Fibroblast of skin of scalp (primary cell): ENCODE results near the gene MATN1.
"Not testable (repeated sequence)": the region's sequence is repeated elsewhere in the genome, so short reads cannot be mapped to it uniquely, and the experiment has no call there.

ENCODE experiments used
- DNase-seq: peaks from one replicate; pipeline ENCODE4 v3.0.0-alpha.2; 2013

Gene MATN1

DNA sequence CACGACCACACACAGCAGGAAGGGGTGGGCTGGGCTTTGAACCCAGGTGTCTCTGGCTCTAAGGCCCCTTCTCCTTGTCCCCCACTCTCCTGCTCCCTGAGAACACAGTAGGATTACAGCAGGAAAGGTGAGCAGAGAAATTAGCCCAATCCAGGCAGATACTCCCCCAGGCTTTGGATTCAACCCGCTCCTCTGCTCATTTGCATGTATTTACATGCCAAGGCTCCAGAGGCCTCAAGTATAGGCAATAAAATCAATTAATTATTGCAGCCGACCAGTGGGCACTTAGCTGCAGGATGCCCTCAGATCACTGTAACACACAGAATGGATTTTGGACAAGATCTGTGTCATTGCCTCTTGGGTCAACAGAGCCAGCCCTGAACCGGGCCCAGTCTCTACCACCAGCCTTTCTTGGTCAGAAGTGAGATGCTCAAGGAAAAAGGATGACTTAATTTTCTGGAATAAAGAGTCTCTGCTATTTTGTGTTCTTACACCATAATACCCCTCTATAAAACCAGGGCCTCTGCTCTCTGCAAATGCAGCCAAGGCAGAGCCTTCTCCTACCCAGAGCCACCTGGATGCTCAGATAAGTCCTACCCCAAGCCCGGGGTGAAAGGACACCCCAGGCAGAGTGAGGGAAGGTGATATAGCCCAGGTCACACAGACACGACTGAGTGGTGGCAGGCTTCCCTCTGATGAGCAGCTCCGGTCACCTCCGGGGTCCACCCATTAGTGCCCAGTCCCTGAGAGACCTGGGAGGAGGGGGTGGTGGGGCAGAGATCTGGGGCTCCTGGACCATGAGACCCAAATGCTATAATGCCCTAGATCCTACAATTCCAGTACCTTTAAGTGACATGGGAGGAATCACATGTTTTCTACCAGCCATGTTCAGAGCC is 28.9 kb downstream of the MATN1 start:
- no peak for DNase-seq

DNA sequence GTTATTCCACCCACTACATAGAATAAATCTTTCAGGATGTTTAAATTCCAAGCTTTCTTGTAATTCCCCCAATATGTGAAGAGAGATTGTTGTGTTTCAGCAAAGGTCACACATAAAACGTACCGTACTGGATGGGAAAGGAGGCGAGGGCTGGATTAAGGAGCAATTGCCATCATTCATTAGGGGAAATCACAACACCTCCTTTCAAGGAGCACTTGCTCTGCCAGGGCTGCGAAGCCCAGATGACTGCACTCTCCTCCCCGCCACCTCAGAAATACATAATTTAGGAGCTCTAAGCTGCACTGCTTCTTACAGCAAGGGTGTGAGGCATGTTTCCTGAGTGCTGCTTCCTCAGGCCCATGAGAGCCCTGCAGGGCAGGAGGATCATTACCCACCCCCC is 29.6 kb downstream of the MATN1 start:
- no peak for DNase-seq

DNA sequence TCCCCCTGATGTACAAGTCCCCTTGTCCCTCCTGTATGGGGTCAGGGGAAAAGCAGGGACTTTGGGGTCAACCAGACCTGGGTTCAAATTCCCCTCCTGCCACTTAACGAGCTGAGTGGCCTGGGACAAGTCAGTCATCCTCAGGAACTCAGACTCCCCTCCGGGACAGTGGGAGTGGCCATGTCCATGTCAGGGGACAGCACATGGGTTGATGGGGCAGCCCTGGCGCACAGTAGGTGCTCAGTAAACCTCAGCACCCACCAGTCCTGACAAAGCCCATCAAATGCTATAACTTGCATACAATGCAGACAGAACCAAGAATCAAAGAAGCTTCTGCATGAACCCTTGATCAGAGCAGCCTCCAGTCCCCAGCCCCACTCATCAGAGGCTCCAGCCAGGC is 30.0 kb downstream of the MATN1 start:
- no peak for DNase-seq

DNA sequence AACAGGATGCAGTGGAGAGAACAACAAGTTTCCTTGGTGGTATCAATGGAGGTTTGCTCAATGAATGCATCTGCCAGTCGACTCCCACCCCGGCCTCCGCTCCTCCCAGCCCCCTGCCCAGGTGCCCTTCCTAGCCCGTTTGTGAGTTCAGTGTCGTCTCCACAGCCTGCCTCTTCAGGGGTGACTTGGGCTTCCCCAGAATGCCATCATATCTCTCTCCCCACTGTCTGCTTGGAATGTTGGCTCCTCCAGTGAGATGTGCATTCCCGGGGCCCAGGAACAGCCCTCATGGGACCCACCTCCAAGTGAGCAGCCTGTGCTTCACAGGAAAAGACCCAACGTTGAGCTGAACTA is 30.5 kb downstream of the MATN1 start:
- DNase-seq = no peak

DNA sequence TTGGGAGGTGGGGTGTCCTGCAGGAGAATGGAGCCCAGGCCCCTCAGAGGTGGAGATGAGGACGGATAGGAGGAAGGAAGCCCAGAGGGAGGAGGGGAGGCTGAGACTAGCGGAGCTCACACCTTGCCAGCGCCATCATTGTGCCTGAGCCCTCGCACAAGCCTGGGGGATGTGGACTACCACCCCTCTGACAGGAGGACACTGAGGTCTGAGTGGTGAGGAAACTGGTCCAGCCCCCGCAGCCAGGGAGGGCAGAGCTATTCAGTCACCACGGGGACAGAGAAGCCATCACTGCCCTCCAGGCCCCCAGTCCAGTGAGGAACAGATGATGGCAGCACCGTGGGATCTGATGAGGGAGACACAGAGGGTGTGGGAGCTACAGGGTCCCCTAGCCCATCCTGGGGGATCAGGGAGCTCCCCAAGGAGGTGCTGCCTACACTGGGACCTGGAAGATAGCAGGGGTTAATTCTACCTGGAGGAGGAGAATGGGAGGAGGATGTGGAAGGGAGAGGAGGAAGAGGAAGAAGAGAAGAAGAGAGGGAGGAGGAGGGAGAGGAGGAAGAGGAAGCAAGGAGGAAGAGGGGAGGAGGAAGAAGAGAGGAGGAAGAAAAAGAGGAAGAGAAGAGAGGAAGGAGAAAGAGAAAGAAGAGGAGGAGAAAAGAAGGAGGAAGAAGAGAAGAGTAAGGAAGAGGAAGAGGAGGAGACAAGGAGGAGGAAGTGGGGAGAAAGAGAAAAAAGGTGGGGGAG is 31.0 kb downstream of the MATN1 start:
- no peak for DNase-seq

DNA sequence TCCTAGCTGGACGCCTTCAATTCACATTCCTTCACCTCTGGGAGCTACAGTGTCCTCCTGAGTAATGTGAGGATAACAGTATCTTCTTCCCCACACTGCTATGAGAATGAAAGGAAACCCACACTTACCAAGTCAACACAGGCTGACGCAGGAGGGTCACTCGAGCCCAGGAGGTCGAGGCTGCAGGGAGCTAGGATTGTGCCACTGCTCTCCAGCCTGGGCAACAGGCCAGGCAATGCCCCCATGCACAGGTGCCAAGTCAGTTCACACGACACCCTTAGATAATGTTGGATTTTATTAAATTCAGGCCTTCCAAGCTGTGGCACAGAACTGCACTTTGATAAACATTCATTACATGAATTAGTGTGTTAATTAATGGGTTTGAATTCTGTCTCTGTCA is 31.9 kb downstream of the MATN1 start:
- DNase-seq = no peak

DNA sequence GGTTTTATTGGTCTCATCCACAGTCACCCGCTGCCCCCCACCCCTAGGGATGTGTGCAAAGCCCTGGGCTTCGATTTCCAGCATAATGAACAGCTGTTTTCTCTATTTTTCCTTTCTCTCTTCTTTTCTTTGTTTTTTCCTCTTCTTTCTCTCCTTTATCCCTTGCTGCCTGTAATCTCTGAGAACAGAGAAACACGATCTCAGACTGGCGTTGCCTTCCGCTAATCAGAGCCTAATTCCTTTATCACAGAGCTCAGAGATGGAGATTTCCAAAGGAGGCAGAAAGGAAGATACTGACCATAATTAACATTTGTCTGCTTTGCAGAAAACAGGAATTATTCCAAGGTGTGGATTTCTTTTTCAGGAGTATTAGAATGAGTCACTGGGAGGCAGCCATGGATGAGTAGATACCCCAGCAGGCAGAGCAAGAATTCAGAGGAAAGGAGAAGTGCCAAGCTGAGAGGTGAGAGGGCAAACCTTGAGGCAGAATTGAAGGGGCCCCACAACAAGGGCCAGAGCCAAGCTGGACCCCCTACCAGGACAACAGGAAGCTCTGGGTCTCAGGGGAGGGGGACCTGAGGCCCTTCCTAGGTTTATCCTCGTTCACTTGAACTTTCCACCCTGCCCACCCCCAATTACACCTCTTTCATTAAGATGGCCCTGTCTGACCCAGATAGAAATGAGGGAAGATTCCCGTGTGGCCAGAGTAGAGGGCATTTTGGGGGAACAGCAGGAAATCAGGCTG is 33.3 kb downstream of the MATN1 start:
- no peak for DNase-seq

DNA sequence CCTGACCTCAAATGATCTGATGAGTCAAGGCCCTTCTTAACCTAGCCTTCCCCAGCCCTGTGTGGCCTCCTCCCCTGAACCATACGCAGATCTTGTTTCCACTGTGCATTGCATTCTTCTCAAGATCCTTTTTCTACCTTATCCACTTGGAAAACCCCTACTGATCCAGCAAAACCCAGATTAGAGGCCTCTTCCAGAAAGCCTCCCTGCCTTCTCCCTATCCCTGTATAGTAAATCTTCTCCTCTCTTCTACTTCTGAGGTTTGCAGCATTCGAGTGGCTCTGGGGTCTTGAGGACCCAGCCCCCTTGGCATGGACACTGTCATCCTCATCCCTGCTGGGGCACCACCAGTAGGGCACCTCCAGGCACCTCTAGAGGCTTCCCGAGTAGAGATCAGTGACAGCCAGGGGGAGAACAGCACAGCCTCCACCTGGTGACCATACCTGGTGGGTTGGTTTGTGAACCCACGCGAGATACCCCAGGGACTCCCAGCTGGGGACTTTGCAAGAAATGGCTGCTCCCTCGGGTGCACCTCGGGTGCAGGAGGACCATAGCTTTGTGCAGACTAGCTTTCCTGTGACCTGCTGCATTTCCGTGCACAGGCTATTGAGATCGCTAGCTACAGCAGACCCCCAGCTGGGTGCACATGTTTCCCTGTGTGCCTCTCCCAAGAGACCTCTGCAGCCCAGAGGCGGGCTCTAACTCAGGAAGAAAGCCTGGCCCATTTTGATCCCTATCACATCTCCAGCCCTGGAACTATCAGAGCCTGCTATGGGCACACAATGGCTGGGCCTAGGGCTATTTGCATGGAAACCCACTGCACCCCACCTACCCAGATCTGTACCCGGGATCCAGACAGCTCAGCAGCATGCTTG is 34.2 kb downstream of the MATN1 start:
- DNase-seq = no peak

DNA sequence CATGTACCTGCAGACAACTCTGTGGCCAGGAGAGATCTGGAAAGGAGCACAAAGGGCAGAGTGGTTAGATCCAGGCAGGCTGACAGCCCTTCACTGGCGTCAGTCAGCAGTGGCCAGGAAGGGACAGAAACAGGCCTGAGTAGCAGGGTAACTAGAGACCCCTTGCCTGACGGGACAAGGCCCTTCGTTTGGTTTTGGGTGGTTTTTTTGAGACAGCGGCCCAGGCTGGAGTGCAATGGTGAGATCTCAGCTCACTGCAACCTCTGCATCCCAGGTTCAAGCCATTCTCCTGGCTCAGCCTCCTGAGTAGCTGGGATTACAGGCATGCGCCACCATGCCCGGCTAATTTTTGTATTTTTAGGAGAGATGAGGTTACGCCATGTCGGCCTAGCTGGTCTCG is 34.9 kb downstream of the MATN1 start:
- DNase-seq = not testable (repeated sequence)

DNA sequence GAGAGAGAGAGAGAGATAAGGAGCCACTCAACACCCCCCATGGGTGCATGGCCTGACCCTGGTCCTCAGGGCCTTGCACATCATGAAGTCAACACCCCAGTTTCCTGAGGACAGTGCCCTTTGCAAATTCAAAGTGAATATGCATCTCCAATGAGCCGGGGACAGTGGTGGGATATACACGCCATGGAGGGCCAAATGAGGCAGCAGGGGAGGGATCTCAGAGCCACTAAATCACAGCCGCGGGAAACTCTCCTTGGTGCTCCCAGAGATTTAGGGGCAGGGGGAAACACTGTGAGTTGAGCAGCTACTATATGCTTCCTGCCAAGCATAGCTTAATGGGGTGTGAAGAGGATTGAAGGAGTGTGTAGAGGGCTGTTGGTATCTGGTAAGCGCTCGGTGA is 35.5 kb downstream of the MATN1 start:
- no peak for DNase-seq

DNA sequence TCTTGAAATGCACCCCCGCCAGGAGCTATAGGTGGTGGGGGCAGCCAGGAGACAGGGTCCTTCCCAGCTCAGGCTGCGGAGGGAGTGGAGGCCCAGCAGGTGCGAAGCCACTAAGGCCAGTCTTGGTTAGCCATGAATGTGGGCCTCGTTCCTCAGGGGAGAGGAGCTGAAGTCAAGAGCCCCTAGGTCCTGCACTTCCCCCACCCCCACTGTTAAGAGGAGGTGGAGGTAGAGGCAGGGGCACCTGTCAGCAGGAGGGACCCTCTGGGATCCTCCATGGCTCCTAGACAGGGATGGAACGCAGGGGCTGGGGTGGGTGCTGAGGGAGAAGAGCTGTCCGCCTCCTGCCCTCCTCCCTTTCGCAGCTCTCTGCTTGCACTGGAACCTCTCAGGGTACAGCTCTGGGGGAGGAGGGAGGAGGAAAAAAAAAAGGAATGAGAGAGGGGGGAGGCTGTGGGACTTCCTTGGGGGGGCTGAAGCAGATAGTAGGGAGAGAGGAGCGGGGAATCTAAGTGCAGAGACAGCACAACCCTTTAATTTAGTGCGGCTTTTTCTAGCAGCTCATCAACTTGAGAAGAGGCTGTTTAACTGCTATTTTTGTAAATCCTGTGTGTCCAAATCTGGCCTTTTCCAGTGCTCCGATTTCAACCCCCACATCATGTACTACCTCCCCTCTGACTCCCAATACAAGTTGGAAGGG is 37.0 kb downstream of the MATN1 start:
- DNase-seq = no peak

DNA sequence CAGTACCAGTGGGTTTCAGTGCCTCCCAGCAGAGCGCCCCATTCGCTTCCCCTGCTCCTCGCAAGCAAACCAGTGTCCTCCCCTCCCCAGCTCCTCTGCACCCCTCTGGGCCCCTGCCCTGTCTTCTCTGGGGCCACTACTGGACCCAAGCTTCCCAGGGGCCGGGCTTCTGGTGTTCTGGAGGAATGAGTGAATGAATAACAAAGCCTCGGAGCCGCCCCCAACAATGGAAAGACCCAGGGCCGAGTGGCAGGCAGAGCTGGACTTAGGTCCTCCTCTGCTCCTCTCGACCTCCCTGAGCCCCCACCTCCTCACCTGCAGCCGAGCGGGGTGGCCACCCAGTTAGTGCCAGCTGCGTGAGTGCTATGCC is 37.6 kb downstream of the MATN1 start:
- no peak for DNase-seq

DNA sequence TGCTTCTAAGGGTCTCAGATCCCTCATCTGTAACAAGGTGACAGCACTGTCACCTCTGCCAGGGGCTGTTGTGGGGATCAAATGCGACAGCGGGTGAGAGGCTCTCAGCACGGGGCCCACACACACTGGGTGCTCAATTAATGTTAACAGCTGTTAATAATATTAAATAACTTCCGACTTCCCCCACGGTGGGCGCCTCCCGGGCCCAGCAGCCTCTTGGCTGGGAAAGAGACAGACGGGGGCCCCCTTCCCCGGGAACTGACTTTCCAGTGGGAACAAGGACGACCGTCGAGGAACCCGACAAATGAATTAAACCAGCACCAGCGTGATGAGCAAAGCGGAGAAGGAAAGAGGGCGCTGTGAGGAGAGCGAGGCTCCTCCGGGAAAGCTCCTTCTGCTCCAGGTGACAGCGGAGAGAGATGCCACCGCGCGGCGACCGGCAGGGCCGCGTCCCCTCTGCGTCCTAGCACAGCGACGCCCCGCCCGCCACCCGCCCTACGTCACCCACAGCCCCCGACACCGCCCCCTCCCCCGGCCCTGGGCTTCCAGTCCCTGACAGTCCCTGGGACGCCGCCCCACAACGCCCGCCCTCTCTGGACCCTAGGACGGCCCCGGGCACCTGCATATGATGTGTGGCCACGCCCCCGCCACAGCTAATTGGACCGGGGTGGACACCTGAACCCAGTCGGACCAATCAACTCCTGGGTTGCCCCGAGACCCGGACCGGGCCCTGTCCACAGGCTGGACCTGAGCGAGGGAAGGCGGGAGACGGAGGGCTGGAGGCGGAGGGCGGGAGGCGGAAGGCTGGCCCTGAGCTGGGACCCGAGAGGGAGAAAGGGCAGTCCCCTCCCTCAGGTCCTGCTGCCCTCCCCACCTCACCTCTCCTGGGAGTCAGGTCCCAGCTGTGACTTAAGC is 38.2 kb downstream of the MATN1 start:
- DNase-seq = no peak

DNA sequence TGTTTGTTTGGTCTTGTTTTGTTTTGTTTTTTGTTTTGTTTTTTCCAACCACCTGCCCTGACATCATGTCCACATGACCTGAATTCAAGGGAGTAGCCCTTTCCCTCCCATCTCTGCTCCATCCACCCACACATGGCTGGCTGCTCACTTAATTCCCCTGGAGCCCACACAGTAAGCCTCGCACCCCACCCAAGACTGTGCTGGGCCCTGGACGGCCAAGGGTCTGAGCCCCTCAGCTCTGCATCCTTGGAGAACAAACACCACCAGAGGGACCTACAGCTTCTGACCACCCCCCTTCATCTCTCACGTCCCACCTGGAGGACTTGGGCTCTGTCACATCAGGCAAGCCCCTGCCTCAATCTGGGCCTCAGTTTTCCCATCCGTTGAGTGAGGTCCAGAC is 39.1 kb downstream of the MATN1 start:
- no peak for DNase-seq

DNA sequence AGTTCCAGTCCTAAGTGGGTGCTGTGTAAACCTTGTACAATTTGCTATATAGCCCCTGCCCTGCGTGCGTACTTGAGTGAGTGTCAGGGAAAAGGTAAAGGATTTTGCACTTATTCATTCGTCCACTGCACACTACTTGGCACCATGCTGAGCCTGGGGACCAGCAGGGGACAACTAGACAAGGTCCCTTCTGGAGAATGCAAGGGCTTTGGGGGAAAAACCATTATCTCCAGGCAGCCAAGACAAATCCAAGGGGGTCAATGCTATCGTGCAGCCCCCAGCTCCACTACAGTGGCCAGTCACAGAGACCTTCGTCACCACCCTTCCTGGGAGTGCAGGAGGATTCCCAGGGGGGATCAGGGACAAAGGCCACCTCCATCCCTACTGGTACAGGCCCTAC is 39.7 kb downstream of the MATN1 start:
- no peak for DNase-seq

DNA sequence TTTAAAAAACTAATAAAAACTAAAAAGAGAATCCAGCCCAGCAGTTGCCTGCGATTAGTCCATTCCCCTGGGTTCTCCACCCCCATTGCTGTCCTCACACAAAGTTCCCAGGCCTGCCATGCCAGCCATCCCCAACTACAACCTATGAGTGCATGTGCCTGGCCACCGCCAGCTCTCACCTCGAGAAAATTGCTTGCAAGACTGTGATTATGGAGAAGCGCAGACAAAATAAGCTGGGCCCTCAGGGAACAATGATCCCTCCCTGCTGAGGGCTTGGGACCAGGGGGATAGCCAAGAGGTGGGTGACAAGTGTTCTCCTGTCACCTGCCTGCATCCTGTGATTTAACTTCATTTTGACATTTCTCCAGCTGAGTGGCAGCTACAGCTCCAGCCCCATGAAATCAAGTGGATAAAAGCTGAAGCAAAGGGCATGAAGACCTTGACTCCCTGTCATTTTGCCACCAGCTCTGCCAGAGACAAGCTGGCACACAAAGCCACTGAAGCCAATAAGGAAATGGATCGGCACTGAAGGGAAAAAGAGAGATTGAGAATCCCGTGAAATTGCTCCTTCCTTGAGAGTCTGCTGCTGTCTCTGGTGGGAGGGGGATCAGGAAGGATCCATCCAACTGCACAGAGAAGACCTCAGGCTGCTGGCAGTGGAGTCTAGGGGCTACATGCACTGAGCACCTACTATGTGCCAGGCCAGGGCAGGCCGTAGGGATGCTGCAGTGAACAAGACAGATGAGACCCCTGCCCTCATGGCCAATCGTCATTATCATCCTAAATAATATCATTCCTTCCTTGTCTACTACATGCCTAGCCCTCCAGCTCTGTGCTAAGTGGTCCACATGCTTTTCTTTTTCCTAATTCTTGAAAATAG is 40.7 kb downstream of the MATN1 start:
- DNase-seq = no peak

DNA sequence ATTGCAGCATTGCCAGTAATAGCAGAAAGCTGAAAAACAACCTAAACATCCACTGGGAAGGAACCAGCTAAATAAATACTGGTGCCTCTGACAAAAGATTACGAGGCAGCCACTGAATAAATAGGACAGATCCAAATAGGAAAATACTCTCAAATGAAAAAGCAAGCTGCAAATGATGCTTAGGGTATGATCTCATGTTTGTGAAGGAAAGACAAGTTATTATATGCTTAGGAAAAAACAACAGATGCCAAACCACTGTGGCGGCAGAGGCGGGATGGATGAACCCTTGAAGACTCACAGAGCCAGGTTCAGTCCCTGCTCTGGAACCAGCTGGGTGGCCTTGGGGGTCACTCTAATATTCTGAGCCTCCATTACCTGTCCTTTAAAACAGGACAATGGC is 41.6 kb downstream of the MATN1 start:
- DNase-seq = no peak

DNA sequence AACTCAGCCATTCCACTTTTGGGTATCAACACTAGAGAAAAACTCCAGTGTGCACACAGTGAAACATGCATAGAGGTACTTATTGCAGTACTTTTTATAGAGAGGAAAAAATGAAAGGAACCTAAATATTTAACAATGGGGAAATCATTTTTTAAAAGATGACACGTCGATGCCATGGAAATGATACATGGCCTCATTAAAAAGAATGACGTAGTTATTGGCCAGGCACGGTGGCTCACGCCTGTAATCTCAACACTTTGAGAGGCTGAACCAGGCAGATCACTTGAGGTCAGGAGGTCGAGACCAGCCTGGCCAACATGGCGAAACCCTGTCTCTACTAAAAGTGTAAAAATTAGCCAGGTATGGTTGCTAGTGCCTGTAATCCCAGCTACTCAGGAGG is 42.5 kb downstream of the MATN1 start:
- DNase-seq = no peak

DNA sequence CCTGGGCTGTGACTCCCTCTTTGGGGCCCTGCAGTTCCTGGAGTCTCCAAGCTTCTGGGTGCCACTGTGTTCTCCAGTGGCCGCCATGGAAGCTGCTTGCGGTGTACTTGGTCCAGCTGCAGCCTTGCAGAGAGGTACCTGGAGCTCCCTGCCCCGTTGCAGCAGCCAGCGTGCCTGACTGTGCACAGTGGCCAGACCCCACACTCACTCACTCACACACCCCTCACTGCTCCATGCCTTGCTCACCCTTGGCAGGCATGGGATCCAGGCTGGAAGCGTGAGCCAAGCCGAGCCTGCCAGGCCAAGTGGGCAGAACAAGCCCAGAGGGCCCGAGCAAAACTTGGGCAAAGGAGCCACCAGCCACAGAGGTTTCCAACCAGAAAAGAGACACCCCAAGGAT is 43.0 kb downstream of the MATN1 start:
- no peak for DNase-seq

DNA sequence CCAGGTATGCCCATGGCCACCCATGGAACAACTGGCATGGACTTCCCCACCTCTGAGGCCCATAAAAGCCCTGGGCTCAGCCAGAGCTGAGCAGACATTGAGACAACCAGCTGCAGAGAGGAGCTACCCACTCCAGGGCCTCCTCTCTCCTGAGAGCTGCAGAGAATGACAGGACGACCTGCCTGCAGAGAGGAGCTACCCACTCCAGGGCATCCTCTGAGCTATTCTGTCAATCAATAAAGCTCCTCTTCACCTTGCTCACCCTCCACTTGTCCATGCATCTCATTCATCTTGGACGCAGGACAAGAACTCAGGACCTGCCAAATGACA is 43.4 kb downstream of the MATN1 start:
- DNase-seq = no peak
